Activated CD8-positive, alpha-beta T cell treated with anti-CD3 and anti-CD28 coated beads, Interleukin-2, amount 10 ng/mL, durations not matched to agents 7 days and 5 days (primary cell): ENCODE measurements around the gene BORCS8. TPM values are rescaled to one million over a fixed set of nuclear protein-coding genes. Genes with fewer than 3 reads are reported as not detected.

ENCODE experiments used
- total RNA-seq, 2 experiments: library from RNA; stranded (reverse); gene quantifications; one replicate each; pipeline ENCODE4 v1.2.3, GENCODE V29; 2021

BORCS8 gene
- total RNA-seq, 2 experiments from 2014 or later: 22.1 to 25.4 TPM

Other genes starting within 250 kb of the BORCS8 start
- gene SUGP2, start 158.6 kb downstream of the BORCS8 start, total RNA-seq: 100 to 1,000 TPM; 123 to 124 TPM
- 10 to 100 TPM; 33.4 to 35.4 TPM for gene ARMC6, start 158.5 kb downstream of the BORCS8 start, total RNA-seq
- gene SLC25A42, start 128.2 kb downstream of the BORCS8 start, total RNA-seq: 10 to 100 TPM; 20.1 to 20.2 TPM
- 10 to 100 TPM; 20.3 to 22.8 TPM for gene TMEM161A, start 53.7 kb downstream of the BORCS8 start, total RNA-seq
- 1 to 10 TPM; 2.2 to 3.6 TPM for gene MEF2B, start 21.9 kb downstream of the BORCS8 start, total RNA-seq
- gene RFXANK, start 106 bp upstream of the BORCS8 start, total RNA-seq: 10 to 100 TPM; 97.9 to 98.7 TPM
- 10 to 100 TPM; 35.6 TPM for gene NR2C2AP, start 11.3 kb upstream of the BORCS8 start, total RNA-seq
- gene NCAN, start 19.8 kb upstream of the BORCS8 start, total RNA-seq: not detected
- not detected for gene TM6SF2, start 81.1 kb upstream of the BORCS8 start, total RNA-seq
- 10 to 100 TPM; 58.9 to 60.9 TPM for gene SUGP1, start 128.4 kb upstream of the BORCS8 start, total RNA-seq
- gene MAU2, start 128.7 kb upstream of the BORCS8 start, total RNA-seq: 10 to 100 TPM; 67.0 to 67.4 TPM
- gene GATAD2A, start 213.5 kb upstream of the BORCS8 start, total RNA-seq: 100 to 1,000 TPM; 180 TPM